Measurements from ENCODE around the gene MAP2K2. TPM values are rescaled to one million over a fixed set of nuclear protein-coding genes. Genes with fewer than 3 reads are reported as not detected.
A peak's percentile ranks its signal among the peaks of the same experiment; 100 is the strongest.

Gene MAP2K2
- total and polyA plus RNA-seq, 12 donors, result 81.5 to 369 (median 145) TPM

- H3K36me3 ChIP-seq (replicated peaks in 1 of 2), result no peaks in the 10 kb centered on the region
- no peak overlapping the region for H3K4me3 ChIP-seq
- H3K27ac ChIP-seq, result no peak overlapping the region
- WGBS, 4 donors, result 17 to 30% (median 22%) methylated on average over 2 of the region's 2 CpGs
- TF ChIP-seq CTCF (IDR thresholded peaks at IDR 0.05) (no peak), POLR2A (IDR thresholded peaks at IDR 0.05) (no peak)
- DNase-seq, result no peak
- peaks cover 0 to 9% of the 10 kb centered on the region in 2 donors for H3K4me1 ChIP-seq (replicated peaks in 1 of 2)
- intact Hi-C loops (cut with DNase I), result no loop called here
- H3K27me3 ChIP-seq, result no peaks in the 10 kb centered on the region
- H3K9me3 ChIP-seq (replicated peaks in 1 of 3), result no peaks in the 10 kb centered on the region
Measured at GRCh38 chr19:4081441-4082129, 42.3 kb downstream of the MAP2K2 start.

- intact Hi-C loops (cut with DNase I), result no loop called here
- no peak for TF ChIP-seq POLR2A (IDR thresholded peaks at IDR 0.05)
- no peak for TF ChIP-seq CTCF (IDR thresholded peaks at IDR 0.05)
- H3K36me3 ChIP-seq (replicated peaks in 1 of 2), result no peaks in the 10 kb centered on the region
- H3K27ac ChIP-seq, result no peak overlapping the region
- H3K4me3 ChIP-seq, result no peak overlapping the region
- H3K9me3 ChIP-seq (replicated peaks in 1 of 3), result no peaks in the 10 kb centered on the region
- DNase-seq, result no peak
- WGBS, 4 donors, result 70 to 84% (median 76%) methylated on average over 6 of the region's 6 CpGs
- peaks cover 0 to 9% of the 10 kb centered on the region in 2 donors for H3K4me1 ChIP-seq (replicated peaks in 1 of 2)
- H3K27me3 ChIP-seq, result no peaks in the 10 kb centered on the region
Measured at GRCh38 chr19:4080473-4080872, 43.4 kb downstream of the MAP2K2 start.

DNA sequence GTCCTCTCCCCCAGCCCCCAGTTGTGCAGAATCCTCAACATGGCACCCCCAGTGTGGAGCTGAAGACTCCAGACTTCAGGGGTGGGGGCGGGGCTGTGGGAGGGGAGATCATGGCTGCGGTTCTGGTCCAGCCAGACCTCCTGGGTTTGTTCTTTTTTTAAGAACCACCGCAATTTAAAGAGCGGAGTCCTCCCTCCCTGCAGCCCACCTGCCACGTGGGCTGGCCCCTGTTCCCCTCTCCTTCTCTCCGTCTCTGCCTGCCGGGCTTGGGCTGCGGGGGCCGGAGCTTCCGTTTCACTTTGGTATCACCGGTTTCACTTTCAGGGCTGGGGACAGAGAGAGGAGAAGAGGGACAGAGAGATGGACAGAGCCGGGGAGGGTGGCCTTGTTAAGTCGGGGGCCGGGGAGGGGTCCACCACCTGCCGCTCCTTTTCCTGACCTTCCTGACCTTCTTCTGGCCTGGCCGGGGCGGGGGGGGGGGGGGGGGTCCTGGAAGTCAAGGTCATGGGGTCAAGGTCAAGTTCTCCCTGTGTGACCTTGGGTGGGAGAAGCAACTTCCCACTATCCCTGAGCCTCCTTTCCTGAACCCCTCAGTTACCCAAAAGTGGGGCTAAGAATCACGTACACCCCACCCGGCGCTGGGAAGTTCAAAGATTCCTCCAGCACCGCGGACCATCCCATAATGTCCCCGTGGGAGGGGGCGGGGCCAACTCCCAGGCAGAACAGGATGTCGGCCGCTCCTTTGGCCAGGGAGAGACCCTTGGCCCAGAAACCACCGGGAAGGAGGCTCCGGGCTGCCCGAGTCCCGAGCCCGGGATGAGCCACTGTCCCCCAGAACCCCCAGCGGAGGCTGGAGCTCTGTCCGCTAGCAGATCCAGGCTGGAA is 45.9 kb downstream of the MAP2K2 start:
- Histone ChIP-seq H3K4me1 (replicated peaks in 1 of 2) (peaks cover 0 to 9% of the 10 kb centered on the region in 2 donors), H3K9me3 (replicated peaks in 1 of 3) (no peaks in the 10 kb centered on the region), H3K36me3 (replicated peaks in 1 of 2) (no peaks in the 10 kb centered on the region), H3K4me3 (peak overlapping the region in 2 of 4 donors; percentile 57 to 72), H3K27ac (peak overlapping the region in 4 of 5 donors; percentile 52 to 89 (median 70)), H3K27me3 (no peaks in the 10 kb centered on the region)
- 1 to 7% (median 5%) methylated on average over 12 to 32 of the region's 33 CpGs for WGBS, 4 donors
- TF ChIP-seq CTCF (IDR thresholded peaks at IDR 0.05) (no peak), POLR2A (IDR thresholded peaks at IDR 0.05) (no peak)
- intact Hi-C loops (cut with DNase I), result no loop called here
- DNase-seq, result peak; percentile 54 to 86 (median 74)

GRCh38 chr19:4077007-4077374 is 46.9 kb downstream of the MAP2K2 start:
- Histone ChIP-seq H3K4me3 (no peak overlapping the region), H3K9me3 (replicated peaks in 1 of 3) (no peaks in the 10 kb centered on the region), H3K36me3 (replicated peaks in 1 of 2) (no peaks in the 10 kb centered on the region), H3K4me1 (replicated peaks in 1 of 2) (peaks cover 0 to 9% of the 10 kb centered on the region in 2 donors), H3K27me3 (no peaks in the 10 kb centered on the region), H3K27ac (peak overlapping the region in 3 of 5 donors; percentile 70 to 89 (median 70))
- no peak for TF ChIP-seq CTCF (IDR thresholded peaks at IDR 0.05)
- intact Hi-C loops (cut with DNase I), result no loop called here
- WGBS, 4 donors, result 64 to 82% (median 80%) methylated on average over 2 to 3 of the region's 3 CpGs
- DNase-seq, result peak in 1 of 7 donors; percentile 26

Measured in adrenal gland (tissue), 12 donors.